ENCODE measurements around the gene CHST11.
"Not testable (repeated sequence)": the region's sequence is repeated elsewhere in the genome, so short reads cannot be mapped to it uniquely, and the experiment has no call there.

The CHST11 gene

GRCh38 chr12:104801005-104801404, 344.3 kb downstream of the CHST11 start:
- H3K4me3 ChIP-seq (replicated peaks; ENCODE audit: low read depth, low read length), result no peak overlapping the region
- no peak for DNase-seq (ENCODE audit: low read depth)

GRCh38 chr12:104801427-104801826, 344.7 kb downstream of the CHST11 start:
- TF ChIP-seq CTCF (IDR thresholded peaks at IDR 0.05; ENCODE audit: low read length, missing control alignments), result no peak
- no peak for DNase-seq (ENCODE audit: low read depth)
- H3K4me3 ChIP-seq (replicated peaks; ENCODE audit: low read depth, low read length), result no peak overlapping the region

More at GRCh38 chr12:104801005-104801404, 344.3 kb downstream of the CHST11 start:
- no peak for TF ChIP-seq CTCF (IDR thresholded peaks at IDR 0.05; ENCODE audit: low read length, missing control alignments)

GRCh38 chr12:104802208-104802607, 345.5 kb downstream of the CHST11 start:
- H3K4me3 ChIP-seq (replicated peaks; ENCODE audit: low read depth, low read length), result no peak overlapping the region
- DNase-seq (ENCODE audit: low read depth), result peak; percentile 39
- no peak for TF ChIP-seq CTCF (IDR thresholded peaks at IDR 0.05; ENCODE audit: low read length, missing control alignments)

GRCh38 chr12:104805186-104805585, 348.4 kb downstream of the CHST11 start:
- no peak overlapping the region for H3K4me3 ChIP-seq (replicated peaks; ENCODE audit: low read depth, low read length)
- peak; percentile 52 for DNase-seq (ENCODE audit: low read depth)
- TF ChIP-seq CTCF (IDR thresholded peaks at IDR 0.05; ENCODE audit: low read length, missing control alignments), result no peak

- H3K4me3 ChIP-seq (replicated peaks; ENCODE audit: low read depth, low read length); DNase-seq (ENCODE audit: low read depth): not testable (repeated sequence)
These were observed 349.4 kb downstream of the CHST11 start for GRCh38 chr12:104806194-104806593.

GRCh38 chr12:104809251-104809650, 352.5 kb downstream of the CHST11 start:
- no peak overlapping the region for H3K4me3 ChIP-seq (replicated peaks; ENCODE audit: low read depth, low read length)
- no peak for DNase-seq (ENCODE audit: low read depth)
- no peak for TF ChIP-seq CTCF (IDR thresholded peaks at IDR 0.05; ENCODE audit: low read length, missing control alignments)

- no peak for DNase-seq (ENCODE audit: low read depth)
- no peak for TF ChIP-seq CTCF (IDR thresholded peaks at IDR 0.05; ENCODE audit: low read length, missing control alignments)
- no peak overlapping the region for H3K4me3 ChIP-seq (replicated peaks; ENCODE audit: low read depth, low read length)
These were observed 353.1 kb downstream of the CHST11 start for GRCh38 chr12:104809706-104810385.

All from fibroblast of pulmonary artery (primary cell).